Prostate gland (tissue), 2 donors: ENCODE results near the gene TBC1D22A.

Experiments used
- CTCF ChIP-seq, 4 experiments: fragments of 200-600 bp in 2 of 4; fragments of 450-650 bp in 2 of 4; sonication (generic) in 2 of 4; IDR thresholded peaks; 1 replicate in 3 of 4; 2 replicates in 1 of 4; pipeline ENCODE4 v1.5.1; 2016 to 2019; ENCODE audit warnings: antibody characterized with exemption in 4 of 4, mild to moderate bottlenecking in 2 of 4, moderate library complexity in 2 of 4
- POLR2A ChIP-seq: fragments of 450-650 bp; IDR thresholded peaks from one replicate; pipeline ENCODE4 v1.6.1; 2016; ENCODE audit warnings: antibody characterized with exemption, mild to moderate bottlenecking

GRCh38 chr22:47076758-47077157 is 314.3 kb downstream of the TBC1D22A start:
- TF ChIP-seq POLR2A (no peak), CTCF (IDR thresholded peaks at IDR 0.05) (no peak)
